ENCODE data around the gene TP53RK.
"Not testable (repeated sequence)": the region's sequence is repeated elsewhere in the genome, so short reads cannot be mapped to it uniquely, and the experiment has no call there.

The TP53RK gene

GRCh38 chr20:46680684-46681031 is 8.6 kb downstream of the TP53RK start:
- no peaks in the 10 kb centered on the region for H3K27me3 ChIP-seq (ENCODE audit: control insufficient read depth in 1 of 2, insufficient read depth in 2 of 2, low read length in 2 of 2)
- no peak overlapping the region for H3K4me3 ChIP-seq (ENCODE audit: low read depth in 1 of 2, low read length in 2 of 2)
- no peak overlapping the region for H3K27ac ChIP-seq (ENCODE audit: low read depth, low read length)
- peaks cover 18% of the 10 kb centered on the region for H3K4me1 ChIP-seq (ENCODE audit: insufficient read depth, low read length)
- no peaks in the 10 kb centered on the region for H3K9me3 ChIP-seq (ENCODE audit: low read length)
- peaks cover 2% of the 10 kb centered on the region for H3K36me3 ChIP-seq (ENCODE audit: insufficient read depth, low read length)
- no peak overlapping the region for H3K9ac ChIP-seq (ENCODE audit: low read length)

GRCh38 chr20:46678516-46678915 is 10.7 kb downstream of the TP53RK start:
- Histone ChIP-seq H3K4me1 (ENCODE audit: insufficient read depth, low read length) (peaks cover 16% of the 10 kb centered on the region), H3K9ac (ENCODE audit: low read length) (no peak overlapping the region), H3K27me3 (ENCODE audit: control insufficient read depth in 1 of 2, insufficient read depth in 2 of 2, low read length in 2 of 2) (no peaks in the 10 kb centered on the region), H3K9me3 (ENCODE audit: low read length) (no peaks in the 10 kb centered on the region), H3K4me3 (ENCODE audit: low read depth in 1 of 2, low read length in 2 of 2) (no peak overlapping the region), H3K36me3 (ENCODE audit: insufficient read depth, low read length) (no peaks in the 10 kb centered on the region), H3K27ac (ENCODE audit: low read depth, low read length) (no peak overlapping the region)

- Histone ChIP-seq H3K27ac (ENCODE audit: low read depth, low read length) (no peak overlapping the region), H3K27me3 (ENCODE audit: control insufficient read depth in 1 of 2, insufficient read depth in 2 of 2, low read length in 2 of 2) (no peaks in the 10 kb centered on the region), H3K9me3 (ENCODE audit: low read length) (no peaks in the 10 kb centered on the region), H3K4me1 (ENCODE audit: insufficient read depth, low read length) (peaks cover 7% of the 10 kb centered on the region), H3K36me3 (ENCODE audit: insufficient read depth, low read length) (no peaks in the 10 kb centered on the region), H3K9ac (ENCODE audit: low read length) (no peak overlapping the region), H3K4me3 (ENCODE audit: low read depth in 1 of 2, low read length in 2 of 2) (no peak overlapping the region)
Observed at GRCh38 chr20:46677608-46678007, 11.6 kb downstream of the TP53RK start.

GRCh38 chr20:46676649-46677316 is 12.5 kb downstream of the TP53RK start:
- not testable (repeated sequence) for H3K27me3 ChIP-seq (ENCODE audit: control insufficient read depth in 1 of 2, insufficient read depth in 2 of 2, low read length in 2 of 2); H3K4me3 ChIP-seq (ENCODE audit: low read depth in 1 of 2, low read length in 2 of 2); H3K4me1 ChIP-seq (ENCODE audit: insufficient read depth, low read length); H3K36me3 ChIP-seq (ENCODE audit: insufficient read depth, low read length); H3K9me3 ChIP-seq (ENCODE audit: low read length); H3K9ac ChIP-seq (ENCODE audit: low read length); H3K27ac ChIP-seq (ENCODE audit: low read depth, low read length)

GRCh38 chr20:46674253-46675083 is 14.8 kb downstream of the TP53RK start:
- H3K27me3 ChIP-seq (ENCODE audit: control insufficient read depth in 1 of 2, insufficient read depth in 2 of 2, low read length in 2 of 2): no peaks in the 10 kb centered on the region
- H3K27ac ChIP-seq (ENCODE audit: low read depth, low read length): no peak overlapping the region
- H3K9me3 ChIP-seq (ENCODE audit: low read length): no peaks in the 10 kb centered on the region
- H3K4me3 ChIP-seq (ENCODE audit: low read depth in 1 of 2, low read length in 2 of 2): no peak overlapping the region
- no peaks in the 10 kb centered on the region for H3K36me3 ChIP-seq (ENCODE audit: insufficient read depth, low read length)
- no peak overlapping the region for H3K9ac ChIP-seq (ENCODE audit: low read length)
- H3K4me1 ChIP-seq (ENCODE audit: insufficient read depth, low read length): no peaks in the 10 kb centered on the region

- Histone ChIP-seq H3K9me3 (ENCODE audit: low read length) (no peaks in the 10 kb centered on the region), H3K9ac (ENCODE audit: low read length) (no peak overlapping the region), H3K27me3 (ENCODE audit: control insufficient read depth in 1 of 2, insufficient read depth in 2 of 2, low read length in 2 of 2) (no peaks in the 10 kb centered on the region), H3K36me3 (ENCODE audit: insufficient read depth, low read length) (no peaks in the 10 kb centered on the region), H3K4me3 (ENCODE audit: low read depth in 1 of 2, low read length in 2 of 2) (no peak overlapping the region), H3K4me1 (ENCODE audit: insufficient read depth, low read length) (no peaks in the 10 kb centered on the region), H3K27ac (ENCODE audit: low read depth, low read length) (no peak overlapping the region)
Observed at GRCh38 chr20:46673394-46674252, 15.6 kb downstream of the TP53RK start.

- Histone ChIP-seq H3K27me3 (ENCODE audit: control insufficient read depth in 1 of 2, insufficient read depth in 2 of 2, low read length in 2 of 2) (no peaks in the 10 kb centered on the region), H3K9me3 (ENCODE audit: low read length) (no peaks in the 10 kb centered on the region), H3K4me1 (ENCODE audit: insufficient read depth, low read length) (no peaks in the 10 kb centered on the region), H3K36me3 (ENCODE audit: insufficient read depth, low read length) (no peaks in the 10 kb centered on the region), H3K27ac (ENCODE audit: low read depth, low read length) (no peak overlapping the region), H3K9ac (ENCODE audit: low read length) (no peak overlapping the region), H3K4me3 (ENCODE audit: low read depth in 1 of 2, low read length in 2 of 2) (no peak overlapping the region)
Observed at GRCh38 chr20:46672543-46673148, 16.6 kb downstream of the TP53RK start.

GRCh38 chr20:46671866-46672542 is 17.2 kb downstream of the TP53RK start:
- H3K27me3 ChIP-seq (ENCODE audit: control insufficient read depth in 1 of 2, insufficient read depth in 2 of 2, low read length in 2 of 2): no peaks in the 10 kb centered on the region
- no peaks in the 10 kb centered on the region for H3K4me1 ChIP-seq (ENCODE audit: insufficient read depth, low read length)
- H3K36me3 ChIP-seq (ENCODE audit: insufficient read depth, low read length): no peaks in the 10 kb centered on the region
- H3K27ac ChIP-seq (ENCODE audit: low read depth, low read length): no peak overlapping the region
- no peak overlapping the region for H3K4me3 ChIP-seq (ENCODE audit: low read depth in 1 of 2, low read length in 2 of 2)
- H3K9ac ChIP-seq (ENCODE audit: low read length): no peak overlapping the region
- no peaks in the 10 kb centered on the region for H3K9me3 ChIP-seq (ENCODE audit: low read length)

- Histone ChIP-seq H3K36me3 (ENCODE audit: insufficient read depth, low read length) (no peaks in the 10 kb centered on the region), H3K27me3 (ENCODE audit: control insufficient read depth in 1 of 2, insufficient read depth in 2 of 2, low read length in 2 of 2) (no peaks in the 10 kb centered on the region), H3K4me1 (ENCODE audit: insufficient read depth, low read length) (no peaks in the 10 kb centered on the region), H3K27ac (ENCODE audit: low read depth, low read length) (no peak overlapping the region), H3K9me3 (ENCODE audit: low read length) (no peaks in the 10 kb centered on the region), H3K9ac (ENCODE audit: low read length) (no peak overlapping the region), H3K4me3 (ENCODE audit: low read depth in 1 of 2, low read length in 2 of 2) (no peak overlapping the region)
Observed at GRCh38 chr20:46670585-46671584, 18.4 kb downstream of the TP53RK start.

GRCh38 chr20:46670228-46670584 is 19.0 kb downstream of the TP53RK start:
- H3K27me3 ChIP-seq (ENCODE audit: control insufficient read depth in 1 of 2, insufficient read depth in 2 of 2, low read length in 2 of 2): no peaks in the 10 kb centered on the region

More at GRCh38 chr20:46670228-46670584, 19.0 kb downstream of the TP53RK start:
- Histone ChIP-seq H3K36me3 (ENCODE audit: insufficient read depth, low read length) (no peaks in the 10 kb centered on the region), H3K4me1 (ENCODE audit: insufficient read depth, low read length) (no peaks in the 10 kb centered on the region), H3K4me3 (ENCODE audit: low read depth in 1 of 2, low read length in 2 of 2) (no peak overlapping the region), H3K9ac (ENCODE audit: low read length) (no peak overlapping the region), H3K9me3 (ENCODE audit: low read length) (no peaks in the 10 kb centered on the region), H3K27ac (ENCODE audit: low read depth, low read length) (no peak overlapping the region)

Data from muscle layer of colon (tissue), 2 donors.